Endometrial microvascular endothelial cells (primary cell): ENCODE results near the gene APOBEC3F. TPM values are rescaled to one million over a fixed set of nuclear protein-coding genes. Genes with fewer than 3 reads are reported as not detected.
"Not testable (repeated sequence)": the region's sequence is repeated elsewhere in the genome, so short reads cannot be mapped to it uniquely, and the experiment has no call there.

ENCODE experiments used
- in situ Hi-C: cut with HindIII; loops from 2 replicates; pipeline ENCODE4 v1.10.0; 2017; ENCODE audit warnings: low sequenced_read_pairs, low pct_unique_long_range_greater_than_20kb; ENCODE audit errors: inconsistent ontology term
- total RNA-seq: library from RNA; depleted of rRNA; stranded (reverse); fragments of >200 nt; gene quantifications from one replicate; pipeline ENCODE4 v1.2.3, GENCODE V29; 2015; ENCODE audit errors: inconsistent ontology term

APOBEC3F gene
- total RNA-seq, 1 donor from 2014 or later = 9.4 TPM

GRCh38 chr22:39024519-39025308 lies 15.9 kb upstream of the APOBEC3F start:
- in situ Hi-C loops = no loop called here

GRCh38 chr22:39026509-39027150 lies 14.0 kb upstream of the APOBEC3F start:
- in situ Hi-C loops = no loop called here

- in situ Hi-C loops = no loop called here
Measured at GRCh38 chr22:39027717-39028116, 12.9 kb upstream of the APOBEC3F start.

- in situ Hi-C loops = no loop called here
Measured at GRCh38 chr22:39028281-39028680, 12.4 kb upstream of the APOBEC3F start.

GRCh38 chr22:39029227-39029626 lies 11.4 kb upstream of the APOBEC3F start:
- in situ Hi-C loops = no loop called here

- in situ Hi-C loops = no loop called here
Measured at GRCh38 chr22:39030705-39031104, 10.0 kb upstream of the APOBEC3F start.

GRCh38 chr22:39031434-39032295 lies 9.0 kb upstream of the APOBEC3F start:
- in situ Hi-C loops = not testable (repeated sequence)

- in situ Hi-C loops = not testable (repeated sequence)
Measured at GRCh38 chr22:39037071-39037470, 3.6 kb upstream of the APOBEC3F start.

GRCh38 chr22:39039306-39040126 lies 1.1 kb upstream of the APOBEC3F start:
- in situ Hi-C loops = no loop called here

- in situ Hi-C loops = not testable (repeated sequence)
Measured at GRCh38 chr22:39040155-39040537, 518 bp upstream of the APOBEC3F start.

- in situ Hi-C loops = no loop called here
Measured at GRCh38 chr22:39041908-39042307, 1.2 kb downstream of the APOBEC3F start.

GRCh38 chr22:39043063-39043462 lies 2.4 kb downstream of the APOBEC3F start:
- in situ Hi-C loops = not testable (repeated sequence)

GRCh38 chr22:39045136-39045535 lies 4.5 kb downstream of the APOBEC3F start:
- in situ Hi-C loops = not testable (repeated sequence)

GRCh38 chr22:39049486-39049885 lies 8.8 kb downstream of the APOBEC3F start:
- in situ Hi-C loops = not testable (repeated sequence)

GRCh38 chr22:39051844-39052495 lies 11.3 kb downstream of the APOBEC3F start:
- in situ Hi-C loops = not testable (repeated sequence)

- in situ Hi-C loops = no loop called here
Measured at GRCh38 chr22:39055658-39056057, 15.0 kb downstream of the APOBEC3F start.

- in situ Hi-C loops = not testable (repeated sequence)
Measured at GRCh38 chr22:39061290-39061689, 20.6 kb downstream of the APOBEC3F start.

GRCh38 chr22:39061951-39062350 lies 21.3 kb downstream of the APOBEC3F start:
- in situ Hi-C loops = not testable (repeated sequence)
